ENCODE results near the gene FMN2.

DNA sequence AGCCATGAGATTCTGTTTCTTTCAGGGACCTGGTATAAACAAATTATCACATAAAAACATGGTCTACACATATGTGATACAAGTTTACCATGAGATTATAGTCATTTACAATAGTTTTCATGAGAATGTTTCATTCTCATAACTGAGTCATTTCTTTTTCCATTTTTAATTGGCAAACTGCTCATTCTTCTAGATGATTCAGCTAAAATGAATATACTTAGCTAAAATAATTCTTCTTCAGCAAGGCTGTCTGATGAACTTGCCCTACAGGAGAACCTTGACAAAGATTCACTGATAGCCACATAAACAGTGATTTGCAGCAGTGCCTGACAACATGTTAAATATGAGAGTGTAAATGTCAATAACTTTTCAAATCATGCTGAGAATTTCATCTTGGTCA lies 253.2 kb downstream of the FMN2 start:
- TF ChIP-seq, protein P1, sequence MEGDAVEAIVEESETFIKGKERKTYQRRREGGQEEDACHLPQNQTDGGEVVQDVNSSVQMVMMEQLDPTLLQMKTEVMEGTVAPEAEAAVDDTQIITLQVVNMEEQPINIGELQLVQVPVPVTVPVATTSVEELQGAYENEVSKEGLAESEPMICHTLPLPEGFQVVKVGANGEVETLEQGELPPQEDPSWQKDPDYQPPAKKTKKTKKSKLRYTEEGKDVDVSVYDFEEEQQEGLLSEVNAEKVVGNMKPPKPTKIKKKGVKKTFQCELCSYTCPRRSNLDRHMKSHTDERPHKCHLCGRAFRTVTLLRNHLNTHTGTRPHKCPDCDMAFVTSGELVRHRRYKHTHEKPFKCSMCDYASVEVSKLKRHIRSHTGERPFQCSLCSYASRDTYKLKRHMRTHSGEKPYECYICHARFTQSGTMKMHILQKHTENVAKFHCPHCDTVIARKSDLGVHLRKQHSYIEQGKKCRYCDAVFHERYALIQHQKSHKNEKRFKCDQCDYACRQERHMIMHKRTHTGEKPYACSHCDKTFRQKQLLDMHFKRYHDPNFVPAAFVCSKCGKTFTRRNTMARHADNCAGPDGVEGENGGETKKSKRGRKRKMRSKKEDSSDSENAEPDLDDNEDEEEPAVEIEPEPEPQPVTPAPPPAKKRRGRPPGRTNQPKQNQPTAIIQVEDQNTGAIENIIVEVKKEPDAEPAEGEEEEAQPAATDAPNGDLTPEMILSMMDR (IDR thresholded peaks at IDR 0.05; ENCODE audit: low read depth, low read length): no peak
- no peak for TF ChIP-seq EZH2phosphoT487 (IDR thresholded peaks at IDR 0.05; ENCODE audit: low read depth)
